HG02840 (cell line): ENCODE results near the gene ABCC8.

ENCODE experiments used
- ATAC-seq: cut with Tn5 transposase; IDR thresholded peaks from one replicate; pipeline ENCODE4 v1.9.1; 2021; ENCODE audit warnings: mild to moderate bottlenecking, moderate library complexity, moderate number of reproducible peaks; ENCODE audit not compliant: unreplicated experiment, low FRiP score

Gene ABCC8

DNA sequence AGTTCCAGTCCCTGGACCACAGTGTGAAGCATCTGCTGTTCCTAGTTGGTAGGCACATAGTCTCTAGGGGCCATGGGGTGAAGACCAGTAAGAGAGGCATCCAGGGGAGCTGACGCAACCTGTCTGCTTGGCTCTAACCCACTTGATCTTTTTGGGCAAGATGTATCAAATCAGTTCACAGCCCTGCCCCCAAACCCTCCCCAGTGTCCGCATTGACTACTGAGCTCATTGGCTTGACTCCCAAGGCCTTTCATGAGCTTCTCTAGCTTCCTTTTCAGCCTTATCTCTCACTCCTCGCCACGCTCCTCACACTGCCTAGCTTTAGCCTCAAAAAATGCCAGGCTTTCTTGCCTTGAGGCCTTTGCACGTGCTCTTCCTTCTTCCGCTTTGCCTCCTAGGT is 29.7 kb upstream of the ABCC8 start:
- ATAC-seq, result no peak

DNA sequence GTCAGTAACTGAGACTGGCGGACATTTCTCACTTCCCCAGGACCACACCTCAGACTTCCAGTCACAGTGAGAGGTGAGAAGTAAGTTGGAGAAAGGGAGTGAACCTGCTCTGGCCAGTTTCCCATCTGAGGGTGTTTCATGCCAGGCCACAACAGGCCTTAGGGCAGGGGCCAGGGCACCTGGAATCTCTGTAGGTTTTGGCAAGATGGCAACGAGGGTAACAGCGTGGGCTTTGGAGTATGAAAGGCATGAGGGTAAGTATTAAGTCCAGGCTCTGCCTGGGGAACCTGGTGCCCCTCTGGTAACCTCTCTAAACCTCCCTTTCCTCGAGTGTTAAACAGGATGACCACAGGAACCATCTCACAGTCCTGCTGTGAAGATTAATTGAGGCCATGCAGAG is 28.5 kb upstream of the ABCC8 start:
- no peak for ATAC-seq

DNA sequence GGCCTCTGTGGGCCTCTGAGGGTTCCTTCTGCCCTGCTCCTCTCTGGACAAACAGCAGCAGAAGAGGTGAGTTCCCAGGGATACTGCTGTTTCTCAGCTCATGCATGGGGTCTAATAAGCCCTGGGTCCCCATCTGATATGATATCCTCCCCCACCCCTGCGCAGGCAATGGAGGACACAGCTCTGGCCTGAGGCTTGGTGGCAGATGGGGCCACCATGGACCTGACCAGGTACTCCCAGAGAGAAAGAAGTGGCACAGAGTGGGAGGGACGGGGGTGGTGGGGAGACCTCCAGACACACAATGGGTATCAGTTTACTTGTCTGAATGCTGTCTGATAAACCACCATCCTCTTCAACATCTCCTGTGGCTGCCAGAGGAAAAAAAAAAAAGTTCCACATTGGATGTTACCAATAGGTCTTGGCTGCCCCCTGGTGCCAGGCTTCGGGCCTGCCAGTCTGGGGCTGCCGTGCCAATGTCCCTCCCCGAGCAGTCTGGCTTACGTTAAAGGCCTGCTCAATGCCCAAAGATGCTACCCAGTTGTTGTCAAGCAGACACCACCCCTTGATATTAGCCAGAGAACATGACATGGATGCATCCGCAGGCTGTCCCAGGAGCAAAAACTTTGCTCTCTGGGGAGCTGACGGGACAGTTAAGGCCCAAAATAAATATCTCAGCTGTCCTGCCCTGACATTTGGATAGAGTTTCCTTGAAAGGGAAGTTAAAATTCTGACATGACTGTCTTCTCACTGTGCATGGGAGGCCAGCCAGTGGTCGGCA is 27.9 kb upstream of the ABCC8 start:
- no peak for ATAC-seq

DNA sequence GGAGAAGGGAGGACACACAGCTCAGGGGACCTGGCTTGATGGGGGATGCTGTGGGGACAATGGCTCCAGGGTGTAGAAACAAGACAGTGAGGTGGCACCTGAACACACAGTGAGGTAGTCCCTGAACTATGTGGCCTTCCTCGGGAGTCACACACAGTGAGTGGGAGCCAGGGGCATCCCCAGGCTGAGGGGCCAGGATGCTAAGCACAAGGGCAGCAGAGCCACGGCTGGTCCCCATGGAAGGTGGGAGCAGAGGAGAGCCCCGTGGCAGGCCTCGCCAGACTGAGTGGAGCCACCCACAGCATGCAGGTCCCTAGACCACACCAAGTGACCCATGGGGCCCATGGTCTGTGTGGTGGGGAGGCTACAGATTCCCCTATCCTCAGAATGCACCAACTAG is 26.0 kb upstream of the ABCC8 start:
- ATAC-seq, result no peak

DNA sequence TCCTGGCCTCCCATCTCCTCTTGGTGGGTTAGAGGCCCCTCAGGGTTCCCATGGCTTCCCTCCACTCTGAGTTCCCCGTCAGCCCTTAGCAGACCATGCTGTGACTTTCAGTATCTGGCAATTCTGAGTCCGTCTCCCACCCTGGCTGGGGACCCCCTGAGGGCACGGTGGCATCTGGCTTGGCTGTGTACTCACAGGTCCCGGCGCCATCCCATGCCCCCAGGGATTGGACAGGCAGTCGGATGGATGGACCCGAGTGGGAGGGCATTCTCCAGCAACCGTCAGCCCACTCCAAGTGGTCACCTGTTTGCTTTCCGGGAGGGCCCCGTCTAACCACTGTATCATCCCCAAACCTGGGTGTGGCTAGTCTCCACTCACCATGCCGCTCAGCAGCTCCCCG is 24.0 kb upstream of the ABCC8 start:
- ATAC-seq, result no peak

DNA sequence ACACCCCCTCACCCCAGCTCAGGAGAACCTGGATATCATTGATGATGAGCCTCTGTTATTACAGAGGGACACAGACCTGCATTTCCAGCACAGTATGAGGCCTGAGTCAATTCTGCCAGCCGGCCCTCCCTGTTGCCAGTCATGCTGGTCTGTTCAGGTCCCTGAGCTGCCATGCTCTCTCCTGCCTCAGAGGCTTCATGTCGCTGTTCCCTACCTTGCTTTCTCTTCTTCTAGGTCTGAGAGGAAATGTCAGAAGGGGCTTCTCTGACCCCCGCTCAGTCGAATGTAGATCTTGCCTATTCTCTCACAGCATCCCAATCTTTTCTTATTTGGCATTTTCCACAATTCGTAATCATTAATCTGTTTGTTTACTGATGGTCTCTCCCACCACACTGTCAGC is 21.8 kb upstream of the ABCC8 start:
- no peak for ATAC-seq

DNA sequence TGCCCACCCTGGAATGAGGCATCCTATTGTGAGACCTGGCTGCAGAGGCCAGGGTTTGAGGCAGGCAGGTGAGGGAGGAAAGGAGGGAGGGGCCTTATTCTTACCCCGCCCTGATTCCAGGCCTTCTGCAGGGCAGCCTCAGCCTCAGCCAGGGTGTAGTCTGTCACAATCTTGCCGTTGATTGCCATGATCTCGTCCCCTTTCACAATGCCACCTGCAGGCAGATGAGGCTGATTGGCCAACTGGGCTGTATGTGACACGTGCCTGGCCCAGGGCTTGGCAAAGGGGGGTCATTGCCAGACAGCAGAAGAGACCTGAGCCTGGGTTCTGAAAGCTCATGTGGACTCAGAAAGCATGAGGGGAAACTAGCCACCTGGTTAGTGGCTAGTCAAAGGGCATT is 21.4 kb upstream of the ABCC8 start:
- ATAC-seq, result no peak

DNA sequence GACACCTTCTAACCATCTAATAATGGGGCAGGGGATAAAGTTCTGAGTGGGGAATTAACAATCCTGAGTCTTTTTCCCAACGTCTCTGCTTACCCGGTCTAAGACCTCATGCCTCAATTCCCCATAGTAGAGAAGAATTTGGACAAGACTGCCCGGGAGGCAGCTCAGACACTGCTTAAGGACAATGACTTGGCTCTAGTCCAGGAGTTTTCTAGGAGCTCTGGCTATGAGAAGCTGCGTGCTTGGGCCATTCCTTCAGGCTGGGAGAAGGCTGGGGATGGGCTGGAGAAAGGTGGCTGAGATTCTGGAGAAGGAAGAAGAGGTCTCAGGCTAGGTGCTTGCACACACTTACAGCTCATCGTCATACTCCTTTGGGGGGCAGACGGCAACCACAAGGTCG is 19.8 kb upstream of the ABCC8 start:
- no peak for ATAC-seq

DNA sequence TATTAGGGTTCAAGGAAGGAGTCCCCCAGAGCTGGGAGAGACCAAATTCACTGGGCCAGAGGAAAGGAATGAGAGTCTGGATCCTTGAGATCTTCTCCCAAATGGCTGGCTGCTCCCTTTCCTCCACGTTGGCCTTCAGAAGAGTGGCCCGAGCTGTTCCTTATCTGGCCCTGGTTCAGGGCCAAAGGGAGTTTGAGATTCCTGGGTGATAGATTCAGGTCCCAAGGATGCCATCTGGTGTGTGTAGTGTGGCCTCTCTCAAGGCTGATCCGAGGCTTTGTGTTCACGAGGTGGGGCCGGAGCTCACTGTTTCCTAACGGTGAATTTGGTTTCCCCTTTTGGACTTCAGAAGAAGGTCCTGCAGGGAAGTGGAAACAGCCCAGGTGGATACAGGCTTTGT is 17.4 kb upstream of the ABCC8 start:
- ATAC-seq, result no peak

DNA sequence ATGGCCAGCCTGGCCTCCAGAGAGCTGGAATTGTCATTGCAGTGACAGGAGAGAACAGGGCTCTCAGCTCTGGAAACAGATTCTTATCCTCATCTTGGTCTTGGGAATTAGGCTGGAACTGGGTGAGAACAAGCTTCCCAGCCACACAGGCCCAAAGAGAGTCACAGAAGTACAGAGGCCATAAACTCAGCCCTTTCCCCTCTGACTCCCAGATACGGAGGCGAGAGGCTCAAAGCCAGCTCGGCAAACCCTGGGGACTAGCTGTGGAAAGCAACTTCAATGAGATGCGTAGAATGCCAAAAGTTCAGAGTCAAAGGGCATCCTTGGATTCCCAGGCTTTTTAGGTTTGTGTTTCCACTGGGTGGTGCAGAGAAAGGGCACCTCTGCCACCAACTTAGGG is 14.3 kb upstream of the ABCC8 start:
- ATAC-seq, result no peak

DNA sequence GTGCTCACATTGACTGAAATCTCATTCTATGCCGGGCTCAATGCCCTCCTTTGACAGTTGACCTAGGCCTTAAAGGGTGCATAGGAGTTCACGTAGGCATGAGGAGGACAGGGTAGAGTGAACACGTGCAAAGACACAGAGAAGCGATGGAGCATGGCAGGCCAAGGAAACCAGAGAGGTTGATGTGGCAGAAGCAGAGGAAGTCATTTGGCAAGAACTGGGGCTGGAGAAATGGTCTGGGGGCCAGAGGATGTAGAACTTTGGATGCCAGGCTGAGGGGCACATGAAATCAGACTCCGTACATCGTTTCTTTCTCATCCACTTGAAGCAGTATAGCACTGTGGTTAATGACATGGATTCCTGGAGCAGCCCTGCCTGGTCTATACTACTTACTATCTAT is 13.6 kb upstream of the ABCC8 start:
- ATAC-seq, result no peak

DNA sequence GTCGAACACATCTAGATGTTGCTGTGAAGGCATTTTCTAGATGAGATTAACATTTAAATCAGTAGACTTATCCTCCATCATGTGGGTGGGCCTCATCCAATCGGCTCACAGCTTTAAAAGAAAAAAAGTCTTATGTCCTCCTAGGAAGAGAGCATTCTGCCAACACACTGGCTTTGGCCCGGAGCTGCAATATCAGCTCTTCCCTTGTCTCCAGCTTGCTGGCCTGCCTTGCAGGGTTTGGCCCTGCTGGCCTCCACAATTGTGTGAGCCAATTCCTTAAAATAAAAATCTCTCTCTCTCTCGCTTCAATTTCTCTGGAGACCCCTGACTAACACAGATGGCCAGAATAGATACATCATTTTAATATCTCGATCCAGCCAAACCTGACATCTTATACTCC is 13.1 kb upstream of the ABCC8 start:
- no peak for ATAC-seq

DNA sequence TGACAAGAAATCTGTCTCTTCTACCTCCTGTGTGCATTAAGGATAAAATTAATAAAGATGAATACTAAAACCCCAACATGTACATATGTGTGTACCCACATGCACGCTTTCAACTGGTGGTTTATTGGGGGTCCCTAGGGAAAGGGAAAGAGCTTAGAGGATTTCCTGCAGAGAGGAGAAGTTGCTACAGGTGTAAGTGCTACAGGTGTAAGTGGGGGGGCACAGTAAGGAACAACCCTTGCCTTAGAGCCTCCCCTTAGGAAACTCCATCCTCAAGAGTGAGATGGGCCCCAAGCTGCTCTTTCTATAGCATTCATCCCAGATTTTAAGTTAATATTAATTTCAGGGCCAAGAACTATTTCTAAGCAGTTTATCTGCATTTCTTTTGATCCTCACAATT is 11.9 kb upstream of the ABCC8 start:
- no peak for ATAC-seq

DNA sequence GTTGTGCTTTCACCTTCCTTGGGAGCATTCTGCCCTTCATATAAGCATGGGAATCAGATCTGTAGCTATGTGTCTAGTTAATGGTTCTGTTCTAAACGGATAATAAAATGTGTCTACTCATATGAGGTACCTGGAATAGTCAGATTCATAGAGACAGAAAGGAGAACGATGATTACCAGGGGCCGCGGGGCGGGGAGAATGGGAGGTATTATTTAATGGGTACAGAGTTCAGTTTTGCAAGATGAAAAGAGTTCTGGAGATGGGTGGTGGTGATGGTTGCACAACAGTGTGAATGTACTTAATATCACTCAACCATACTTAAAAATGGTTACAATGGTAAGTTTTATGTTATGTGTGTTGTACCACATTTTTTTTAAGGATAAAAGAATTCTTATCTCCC is 10.0 kb upstream of the ABCC8 start:
- no peak for ATAC-seq

DNA sequence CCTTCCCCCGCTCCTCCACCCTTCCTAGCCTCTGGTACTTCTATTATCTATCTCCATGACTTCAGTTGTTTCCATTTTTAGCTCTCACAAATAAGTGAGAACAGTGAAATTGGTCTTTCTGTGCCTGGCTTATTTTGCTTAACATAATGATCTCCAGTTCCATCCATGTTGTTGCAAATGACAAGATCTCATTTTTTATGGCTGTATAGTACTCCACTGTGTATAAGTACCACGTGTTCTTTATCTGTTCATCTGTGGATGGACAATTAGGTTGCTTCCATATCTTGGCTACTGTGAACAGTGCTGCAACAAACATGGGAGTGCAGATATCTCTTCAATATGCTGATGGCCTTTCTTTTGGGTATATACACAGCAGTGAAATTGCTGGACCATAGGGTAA is 6.9 kb upstream of the ABCC8 start:
- ATAC-seq, result no peak

DNA sequence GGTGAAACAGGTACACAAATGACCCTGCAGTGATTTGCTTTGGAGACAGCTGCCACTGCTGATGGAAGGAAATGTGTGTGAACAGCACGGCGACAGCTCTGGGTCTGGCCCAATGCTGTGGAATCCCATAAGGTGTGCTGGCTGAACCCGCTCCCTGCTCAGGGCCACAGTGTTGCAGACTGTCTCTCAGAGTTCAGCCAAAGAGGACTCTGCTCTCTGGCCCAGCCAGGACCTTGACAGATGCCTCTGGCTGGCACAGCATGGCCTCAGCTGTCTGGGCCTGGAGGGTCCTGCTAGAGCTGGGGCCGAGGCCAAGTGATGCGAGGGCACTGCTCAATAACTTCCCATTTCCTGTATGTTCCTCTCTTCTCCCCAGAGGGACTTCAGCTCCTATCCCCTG is 5.3 kb upstream of the ABCC8 start:
- ATAC-seq, result no peak

DNA sequence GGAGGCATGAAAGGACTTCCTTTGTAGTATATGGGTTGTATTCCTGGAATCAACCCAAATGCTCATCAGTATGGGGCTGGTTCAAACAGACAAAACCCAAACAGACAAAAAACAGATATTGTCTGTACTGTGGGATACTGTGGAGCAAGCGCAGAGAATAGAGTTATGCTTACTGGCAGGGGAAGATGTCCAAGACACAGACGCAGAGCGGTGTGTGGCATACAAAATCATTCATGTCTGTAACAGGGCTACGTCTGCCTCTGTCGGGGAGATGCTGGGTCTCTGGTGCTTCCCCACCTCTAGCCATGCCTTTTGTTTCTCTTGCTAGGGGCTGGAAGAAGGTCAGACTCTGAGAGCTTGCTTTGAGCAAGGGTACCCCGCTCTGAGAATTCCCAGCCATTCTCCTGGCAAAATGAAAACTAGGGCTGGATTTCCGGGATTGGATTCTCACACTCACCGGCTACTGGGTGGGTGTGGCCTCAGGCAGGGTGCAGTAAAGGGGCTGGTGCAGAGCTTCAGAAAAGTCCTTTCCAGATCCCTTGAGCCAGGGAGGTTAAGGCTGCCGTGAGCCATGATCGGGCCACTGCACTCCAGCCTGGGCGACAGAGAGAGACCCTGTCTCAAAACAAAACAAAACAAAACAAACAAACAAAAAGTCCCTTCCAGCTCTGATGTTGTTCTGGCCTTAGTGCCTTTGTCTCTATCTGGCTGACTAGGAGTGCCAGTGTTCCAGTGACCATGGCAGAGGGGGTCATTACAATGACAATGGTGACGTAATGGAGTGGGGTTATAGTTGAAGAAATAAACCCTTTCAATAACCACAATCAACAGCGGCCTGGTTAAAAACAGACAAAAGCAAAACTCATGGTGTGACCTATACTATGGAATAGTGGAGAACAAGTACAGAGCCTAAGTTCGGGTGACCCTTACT is 2.9 kb upstream of the ABCC8 start:
- ATAC-seq, result no peak

DNA sequence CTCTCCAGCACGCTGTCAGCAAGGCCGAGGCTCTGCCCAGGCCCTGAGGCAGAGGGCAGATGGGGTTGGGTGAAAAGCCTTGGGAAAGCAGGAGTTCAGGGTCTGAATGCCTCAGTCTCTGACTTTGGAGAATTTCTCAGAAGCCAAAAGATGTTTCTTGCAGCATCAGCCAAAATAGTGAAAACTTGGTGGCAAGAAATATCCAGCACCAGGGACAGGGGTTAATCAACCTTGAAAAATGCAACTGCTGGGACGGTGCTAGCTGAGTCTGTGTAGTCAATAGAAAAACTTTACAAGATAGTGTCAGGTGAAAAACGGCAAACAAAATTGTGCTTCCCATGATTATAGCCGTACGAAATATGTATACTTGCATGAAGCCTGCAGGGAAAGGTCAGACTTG is 1.4 kb upstream of the ABCC8 start:
- ATAC-seq, result no peak

DNA sequence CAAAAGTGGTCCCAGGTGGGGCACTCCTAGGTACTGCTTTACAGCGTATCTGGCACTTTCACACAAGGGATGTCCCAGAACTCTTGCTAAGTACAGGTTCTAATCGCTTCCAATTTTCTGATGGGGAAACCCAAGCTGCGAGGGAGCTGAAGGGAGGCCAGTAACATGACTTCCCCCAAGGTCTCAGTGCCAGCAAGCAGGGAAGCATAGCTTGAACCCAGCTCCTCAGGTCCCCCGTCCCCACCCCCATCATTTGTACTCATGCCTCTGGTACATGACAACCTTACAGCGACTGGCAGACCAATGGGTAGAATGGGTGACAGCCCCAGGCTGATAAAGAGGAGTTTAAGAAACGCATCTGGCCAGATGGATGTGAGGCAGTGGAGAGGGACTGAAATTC is 716 bp upstream of the ABCC8 start:
- no peak for ATAC-seq

DNA sequence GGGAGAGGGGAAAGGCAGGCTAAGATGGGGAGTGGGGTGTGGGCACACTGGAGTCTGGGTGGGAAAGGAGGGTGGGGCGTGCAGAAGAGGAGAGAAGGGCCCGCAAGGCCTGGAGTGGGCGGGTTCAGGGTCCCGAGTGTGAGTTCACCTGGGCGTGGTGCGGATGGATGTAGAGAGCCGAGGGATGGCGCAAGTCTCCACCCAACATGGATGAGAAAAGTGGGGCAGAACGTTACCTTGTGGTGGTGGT is 364 bp upstream of the ABCC8 start:
- no peak for ATAC-seq

DNA sequence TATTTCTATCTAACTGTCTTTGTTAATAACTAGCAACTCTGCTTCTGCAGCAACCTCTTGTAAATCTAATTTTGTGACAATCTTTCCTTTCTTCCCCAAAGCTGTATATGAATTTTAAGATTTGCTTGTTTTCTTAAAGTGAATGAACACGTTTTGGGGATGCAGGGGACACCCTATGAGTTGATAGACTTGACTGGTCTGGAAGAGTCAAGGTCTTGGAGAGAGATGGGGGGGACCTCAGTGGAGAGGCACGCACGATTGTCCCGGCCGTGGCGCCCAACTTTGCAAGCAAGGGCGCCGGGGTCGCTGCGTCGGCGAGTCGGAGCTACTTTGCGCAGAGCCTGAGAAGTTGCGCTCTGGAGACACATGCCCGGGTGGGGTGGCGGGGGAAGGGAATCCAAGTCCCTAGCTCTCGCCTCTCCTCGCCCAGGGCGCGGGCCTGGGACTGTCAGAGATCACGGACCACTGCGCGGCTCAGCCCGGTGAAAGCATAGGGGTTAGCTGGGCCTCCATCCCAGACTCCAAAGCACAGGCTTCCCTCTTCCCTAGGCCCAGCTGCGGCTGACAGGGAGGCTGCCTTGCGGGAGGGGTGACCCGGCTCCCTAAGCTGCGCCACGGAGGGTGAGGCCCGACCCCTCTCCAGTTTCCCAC is 854 bp downstream of the ABCC8 start:
- ATAC-seq, result no peak
